Esophagus squamous epithelium (tissue), 4 donors: Measurements from ENCODE around the gene MTRFR.

ENCODE experiments used
- POLR2A ChIP-seq, 4 donors: fragments of 450-650 bp; IDR thresholded peaks; one replicate each; pipeline ENCODE4 v1.6.1; 2017; ENCODE audit warnings: antibody characterized with exemption in 4 of 4, mild to moderate bottlenecking in 4 of 4, moderate library complexity in 3 of 4
- TF ChIP-seq, protein P1 (sequence below), 6 experiments: fragments of 450-650 bp in 4 of 6; fragments of 200-600 bp in 2 of 6; sonication (generic) in 2 of 6; IDR thresholded peaks; one replicate each; pipeline ENCODE4 v1.5.1; 2016 to 2019; ENCODE audit warnings: antibody characterized with exemption in 6 of 6, mild to moderate bottlenecking in 4 of 6, moderate library complexity in 4 of 6

DNA sequence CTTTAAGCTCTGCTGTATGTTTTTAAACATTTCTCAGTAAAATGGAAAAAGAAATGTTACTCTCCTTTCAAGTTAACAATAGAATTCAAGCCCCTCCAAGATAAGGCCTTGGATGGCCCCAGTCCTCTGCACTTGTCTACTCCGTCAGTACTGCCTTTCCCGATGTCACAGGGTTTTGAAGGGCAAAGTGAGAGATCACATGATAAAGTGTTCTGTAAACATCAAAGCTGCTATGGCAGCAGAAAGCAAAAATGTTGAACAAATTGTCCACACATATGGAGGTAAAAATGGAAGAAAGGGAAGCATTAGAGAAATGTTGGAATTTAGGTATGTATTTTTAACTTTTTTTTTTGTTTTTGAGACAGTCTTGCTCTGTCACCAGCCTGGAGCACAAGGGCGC lies 71.9 kb downstream of the MTRFR start:
- TF ChIP-seq, protein P1, sequence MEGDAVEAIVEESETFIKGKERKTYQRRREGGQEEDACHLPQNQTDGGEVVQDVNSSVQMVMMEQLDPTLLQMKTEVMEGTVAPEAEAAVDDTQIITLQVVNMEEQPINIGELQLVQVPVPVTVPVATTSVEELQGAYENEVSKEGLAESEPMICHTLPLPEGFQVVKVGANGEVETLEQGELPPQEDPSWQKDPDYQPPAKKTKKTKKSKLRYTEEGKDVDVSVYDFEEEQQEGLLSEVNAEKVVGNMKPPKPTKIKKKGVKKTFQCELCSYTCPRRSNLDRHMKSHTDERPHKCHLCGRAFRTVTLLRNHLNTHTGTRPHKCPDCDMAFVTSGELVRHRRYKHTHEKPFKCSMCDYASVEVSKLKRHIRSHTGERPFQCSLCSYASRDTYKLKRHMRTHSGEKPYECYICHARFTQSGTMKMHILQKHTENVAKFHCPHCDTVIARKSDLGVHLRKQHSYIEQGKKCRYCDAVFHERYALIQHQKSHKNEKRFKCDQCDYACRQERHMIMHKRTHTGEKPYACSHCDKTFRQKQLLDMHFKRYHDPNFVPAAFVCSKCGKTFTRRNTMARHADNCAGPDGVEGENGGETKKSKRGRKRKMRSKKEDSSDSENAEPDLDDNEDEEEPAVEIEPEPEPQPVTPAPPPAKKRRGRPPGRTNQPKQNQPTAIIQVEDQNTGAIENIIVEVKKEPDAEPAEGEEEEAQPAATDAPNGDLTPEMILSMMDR (IDR thresholded peaks at IDR 0.05): no peak
- no peak for TF ChIP-seq POLR2A (IDR thresholded peaks at IDR 0.05)
